Measurements from ENCODE around the gene EVA1B.
A peak's percentile ranks its signal among the peaks of the same experiment; 100 is the strongest.

The EVA1B gene

GRCh38 chr1:36352125-36352909 is 28.9 kb upstream of the EVA1B start:
- ATAC-seq (no peak), DNase-seq (no peak)
- Mint-ChIP-seq H3K9me3 (no peaks in the 10 kb centered on the region), H3K36me3 (ENCODE audit: low read depth) (peaks cover 34% of the 10 kb centered on the region), H3K4me3 (no peak overlapping the region), H3K27ac (no peak overlapping the region), H3K27me3 (no peaks in the 10 kb centered on the region), H3K4me1 (peaks cover 32% of the 10 kb centered on the region)

GRCh38 chr1:36351227-36351977 is 28.0 kb upstream of the EVA1B start:
- Mint-ChIP-seq H3K36me3 (ENCODE audit: low read depth) (peaks cover 31% of the 10 kb centered on the region), H3K27me3 (no peaks in the 10 kb centered on the region), H3K4me1 (peaks cover 32% of the 10 kb centered on the region), H3K27ac (no peak overlapping the region), H3K4me3 (no peak overlapping the region), H3K9me3 (no peaks in the 10 kb centered on the region)
- DNase-seq (no peak), ATAC-seq (peak; percentile 7)

GRCh38 chr1:36350659-36351226 is 27.3 kb upstream of the EVA1B start:
- peaks cover 32% of the 10 kb centered on the region for H3K4me1 Mint-ChIP-seq

GRCh38 chr1:36349839-36350238 is 26.4 kb upstream of the EVA1B start:
- Mint-ChIP-seq H3K4me1 (peaks cover 32% of the 10 kb centered on the region), H3K27me3 (no peaks in the 10 kb centered on the region), H3K9me3 (no peaks in the 10 kb centered on the region), H3K27ac (no peak overlapping the region), H3K36me3 (ENCODE audit: low read depth) (peaks cover 34% of the 10 kb centered on the region), H3K4me3 (no peak overlapping the region)
- no peak for ATAC-seq
- DNase-seq, result no peak

More at GRCh38 chr1:36350659-36351226, 27.3 kb upstream of the EVA1B start:
- ATAC-seq, result peak; percentile 79
- no peaks in the 10 kb centered on the region for H3K9me3 Mint-ChIP-seq
- H3K27ac Mint-ChIP-seq, result peak overlapping the region; percentile 69
- H3K36me3 Mint-ChIP-seq (ENCODE audit: low read depth), result peaks cover 34% of the 10 kb centered on the region
- no peaks in the 10 kb centered on the region for H3K27me3 Mint-ChIP-seq
- peak; percentile 42 for DNase-seq
- no peak overlapping the region for H3K4me3 Mint-ChIP-seq

GRCh38 chr1:36349241-36349671 is 25.8 kb upstream of the EVA1B start:
- Mint-ChIP-seq H3K27ac (no peak overlapping the region), H3K4me1 (peaks cover 32% of the 10 kb centered on the region), H3K27me3 (no peaks in the 10 kb centered on the region), H3K36me3 (ENCODE audit: low read depth) (peaks cover 30% of the 10 kb centered on the region), H3K9me3 (no peaks in the 10 kb centered on the region), H3K4me3 (no peak overlapping the region)
- no peak for DNase-seq
- ATAC-seq, result peak; percentile 31

GRCh38 chr1:36346741-36347370 is 23.4 kb upstream of the EVA1B start:
- no peak for ATAC-seq
- H3K9me3 Mint-ChIP-seq, result no peaks in the 10 kb centered on the region
- peaks cover 20% of the 10 kb centered on the region for H3K36me3 Mint-ChIP-seq (ENCODE audit: low read depth)
- no peak for DNase-seq
- no peak overlapping the region for H3K4me3 Mint-ChIP-seq
- peaks cover 25% of the 10 kb centered on the region for H3K4me1 Mint-ChIP-seq
- no peak overlapping the region for H3K27ac Mint-ChIP-seq
- H3K27me3 Mint-ChIP-seq, result no peaks in the 10 kb centered on the region

GRCh38 chr1:36345353-36345752 is 21.9 kb upstream of the EVA1B start:
- ATAC-seq (no peak), DNase-seq (no peak)
- H3K9me3 Mint-ChIP-seq, result no peaks in the 10 kb centered on the region
- no peak overlapping the region for H3K4me3 Mint-ChIP-seq
- H3K36me3 Mint-ChIP-seq (ENCODE audit: low read depth), result peaks cover 18% of the 10 kb centered on the region
- H3K27ac Mint-ChIP-seq, result no peak overlapping the region
- H3K27me3 Mint-ChIP-seq, result no peaks in the 10 kb centered on the region
- peaks cover 10% of the 10 kb centered on the region for H3K4me1 Mint-ChIP-seq

GRCh38 chr1:36344395-36344680 is 20.9 kb upstream of the EVA1B start:
- peaks cover 17% of the 10 kb centered on the region for H3K36me3 Mint-ChIP-seq (ENCODE audit: low read depth)
- H3K27me3 Mint-ChIP-seq, result no peaks in the 10 kb centered on the region
- DNase-seq (no peak), ATAC-seq (no peak)
- H3K4me3 Mint-ChIP-seq, result no peak overlapping the region
- H3K27ac Mint-ChIP-seq, result no peak overlapping the region
- H3K4me1 Mint-ChIP-seq, result peaks cover 4% of the 10 kb centered on the region
- no peaks in the 10 kb centered on the region for H3K9me3 Mint-ChIP-seq

GRCh38 chr1:36343651-36344394 is 20.4 kb upstream of the EVA1B start:
- Mint-ChIP-seq H3K9me3 (no peaks in the 10 kb centered on the region), H3K4me1 (no peaks in the 10 kb centered on the region), H3K27ac (no peak overlapping the region), H3K4me3 (no peak overlapping the region), H3K36me3 (ENCODE audit: low read depth) (peaks cover 17% of the 10 kb centered on the region), H3K27me3 (no peaks in the 10 kb centered on the region)
- DNase-seq, result no peak
- ATAC-seq, result no peak

- Mint-ChIP-seq H3K9me3 (no peaks in the 10 kb centered on the region), H3K4me3 (no peak overlapping the region), H3K27ac (no peak overlapping the region), H3K27me3 (no peaks in the 10 kb centered on the region), H3K4me1 (no peaks in the 10 kb centered on the region), H3K36me3 (ENCODE audit: low read depth) (peaks cover 9% of the 10 kb centered on the region)
- DNase-seq, result peak; percentile 63
- ATAC-seq, result peak; percentile 57
Measured at GRCh38 chr1:36342426-36343185, 19.2 kb upstream of the EVA1B start.

GRCh38 chr1:36341626-36342320 is 18.3 kb upstream of the EVA1B start:
- Mint-ChIP-seq H3K4me1 (no peaks in the 10 kb centered on the region), H3K27ac (no peak overlapping the region), H3K36me3 (ENCODE audit: low read depth) (peaks cover 3% of the 10 kb centered on the region), H3K27me3 (no peaks in the 10 kb centered on the region), H3K4me3 (no peak overlapping the region), H3K9me3 (no peaks in the 10 kb centered on the region)
- no peak for ATAC-seq
- no peak for DNase-seq

- H3K4me1 Mint-ChIP-seq, result no peaks in the 10 kb centered on the region
- H3K4me3 Mint-ChIP-seq, result no peak overlapping the region
- no peaks in the 10 kb centered on the region for H3K27me3 Mint-ChIP-seq
- ATAC-seq, result no peak
- no peak for DNase-seq
- no peak overlapping the region for H3K27ac Mint-ChIP-seq
- no peaks in the 10 kb centered on the region for H3K36me3 Mint-ChIP-seq (ENCODE audit: low read depth)
- no peaks in the 10 kb centered on the region for H3K9me3 Mint-ChIP-seq
Measured at GRCh38 chr1:36339615-36340014, 16.2 kb upstream of the EVA1B start.

GRCh38 chr1:36339215-36339614 is 15.8 kb upstream of the EVA1B start:
- no peak overlapping the region for H3K4me3 Mint-ChIP-seq
- no peaks in the 10 kb centered on the region for H3K36me3 Mint-ChIP-seq (ENCODE audit: low read depth)
- H3K9me3 Mint-ChIP-seq, result no peaks in the 10 kb centered on the region
- DNase-seq, result no peak
- no peak overlapping the region for H3K27ac Mint-ChIP-seq
- no peaks in the 10 kb centered on the region for H3K27me3 Mint-ChIP-seq
- no peak for ATAC-seq
- H3K4me1 Mint-ChIP-seq, result no peaks in the 10 kb centered on the region

Data from activated naive CD8-positive, alpha-beta T cell treated with anti-CD3 and anti-CD28 coated beads, Interleukin-2, amount 50 U/mL, for 24 hours (primary cell).